Central memory CD8-positive, alpha-beta T cell (primary cell): ENCODE data around the gene STAG1.
"Not testable (repeated sequence)": the region's sequence is repeated elsewhere in the genome, so short reads cannot be mapped to it uniquely, and the experiment has no call there.

Source experiments
- ATAC-seq: fragments of 150-1000 bp; cut with Tn5 transposase; replicated peaks from 2 replicates; pipeline ENCODE4 v1.10.0; 2022; ENCODE audit warnings: mild to moderate bottlenecking, moderate FRiP score, moderate number of reproducible peaks; ENCODE audit not compliant: poor library complexity, severe bottlenecking; ENCODE audit errors: extremely low read depth
- DNase-seq, 2 donors: peaks; one replicate each; pipeline ENCODE4 v3.0.0; 2021; ENCODE audit warnings: low spot score in 2 of 2
- H3K27ac Mint-ChIP-seq: one replicate; pipeline ENCODE4 v1.8.0; 2022; ENCODE audit warnings: low read depth, mild to moderate bottlenecking, moderate library complexity, mixed read lengths
- H3K27me3 Mint-ChIP-seq: one replicate; pipeline ENCODE4 v1.8.0; 2022; ENCODE audit warnings: mixed read lengths
- H3K36me3 Mint-ChIP-seq: one replicate; pipeline ENCODE4 v1.8.0; 2022; ENCODE audit warnings: mild to moderate bottlenecking, moderate library complexity, mixed read lengths; ENCODE audit not compliant: insufficient read depth
- H3K4me1 Mint-ChIP-seq: one replicate; pipeline ENCODE4 v1.8.0; 2022; ENCODE audit warnings: mixed read lengths
- H3K4me3 Mint-ChIP-seq: one replicate; pipeline ENCODE4 v1.8.0; 2022; ENCODE audit warnings: mild to moderate bottlenecking, moderate library complexity, mixed read lengths
- H3K9me3 Mint-ChIP-seq: one replicate; pipeline ENCODE4 v1.8.0; 2022; ENCODE audit warnings: mixed read lengths

STAG1 gene

DNA sequence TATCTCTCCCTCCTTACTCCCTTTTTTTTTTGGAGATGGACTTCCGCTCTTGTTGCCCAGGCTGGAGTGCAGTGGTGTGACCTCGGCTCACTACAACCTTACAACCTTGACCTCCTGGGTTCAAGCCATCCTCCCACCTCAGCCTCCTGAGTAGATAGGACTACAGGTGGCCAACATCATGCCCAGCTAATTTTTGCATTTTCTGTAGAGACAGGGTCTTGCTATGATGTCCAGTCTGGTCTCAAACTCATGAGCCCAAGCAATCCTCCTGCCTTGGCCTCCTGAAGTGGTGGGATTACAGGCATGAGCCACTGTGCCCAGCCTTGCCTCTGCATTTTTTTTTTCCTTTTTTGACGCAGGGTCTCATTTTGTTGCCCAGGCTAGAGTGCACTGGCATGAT lies 17.1 kb downstream of the STAG1 start:
- ATAC-seq (no peak), DNase-seq (no peak)
- Mint-ChIP-seq H3K4me3 (no peak overlapping the region), H3K36me3 (peaks cover 8% of the 10 kb centered on the region), H3K4me1 (peaks cover 48% of the 10 kb centered on the region), H3K27me3 (no peaks in the 10 kb centered on the region), H3K9me3 (no peaks in the 10 kb centered on the region), H3K27ac (peak overlapping the region; percentile 74)

DNA sequence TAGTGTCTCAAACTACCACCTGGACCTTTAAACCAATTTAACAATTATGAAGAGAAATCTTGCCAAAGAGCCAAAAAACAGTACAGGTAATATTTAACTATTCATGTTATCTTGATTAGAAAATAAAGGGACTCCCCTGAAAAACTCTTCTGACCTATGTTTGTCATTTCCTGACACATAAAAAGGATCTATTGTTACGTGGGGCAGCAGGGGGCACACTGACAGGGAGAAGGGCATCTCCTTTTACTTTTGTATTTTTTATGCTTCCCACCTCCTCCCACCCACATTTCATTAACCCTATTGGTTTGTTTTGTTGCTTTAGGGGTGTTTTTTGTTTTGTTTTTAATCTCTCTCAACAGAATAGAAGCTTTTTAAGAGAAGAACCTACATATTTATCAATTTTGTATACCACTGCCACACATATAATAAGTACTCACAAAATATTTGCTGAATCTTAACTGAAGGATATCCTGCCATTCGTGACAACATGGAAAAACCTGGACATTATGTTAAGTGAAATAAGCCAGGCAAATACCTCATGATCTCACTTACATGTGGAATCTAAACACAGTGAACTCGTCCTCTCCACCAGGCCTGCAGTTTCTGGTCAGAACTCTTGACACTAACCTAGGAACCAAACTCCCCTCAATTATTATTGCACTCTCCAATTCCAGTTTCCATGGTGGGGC lies 17.7 kb downstream of the STAG1 start:
- H3K4me1 Mint-ChIP-seq: peaks cover 48% of the 10 kb centered on the region
- ATAC-seq (peak; percentile 52), DNase-seq (no peak)
- peaks cover 9% of the 10 kb centered on the region for H3K36me3 Mint-ChIP-seq
- H3K4me3 Mint-ChIP-seq: no peak overlapping the region
- H3K27me3 Mint-ChIP-seq: no peaks in the 10 kb centered on the region
- peak overlapping the region; percentile 74 for H3K27ac Mint-ChIP-seq
- H3K9me3 Mint-ChIP-seq: no peaks in the 10 kb centered on the region

GRCh38 chr3:136733317-136733833 lies 18.8 kb downstream of the STAG1 start:
- H3K4me3 Mint-ChIP-seq: no peak overlapping the region
- no peak for ATAC-seq
- H3K4me1 Mint-ChIP-seq: peaks cover 54% of the 10 kb centered on the region
- H3K9me3 Mint-ChIP-seq: no peaks in the 10 kb centered on the region
- DNase-seq: no peak
- no peak overlapping the region for H3K27ac Mint-ChIP-seq
- peaks cover 10% of the 10 kb centered on the region for H3K36me3 Mint-ChIP-seq
- no peaks in the 10 kb centered on the region for H3K27me3 Mint-ChIP-seq

DNA sequence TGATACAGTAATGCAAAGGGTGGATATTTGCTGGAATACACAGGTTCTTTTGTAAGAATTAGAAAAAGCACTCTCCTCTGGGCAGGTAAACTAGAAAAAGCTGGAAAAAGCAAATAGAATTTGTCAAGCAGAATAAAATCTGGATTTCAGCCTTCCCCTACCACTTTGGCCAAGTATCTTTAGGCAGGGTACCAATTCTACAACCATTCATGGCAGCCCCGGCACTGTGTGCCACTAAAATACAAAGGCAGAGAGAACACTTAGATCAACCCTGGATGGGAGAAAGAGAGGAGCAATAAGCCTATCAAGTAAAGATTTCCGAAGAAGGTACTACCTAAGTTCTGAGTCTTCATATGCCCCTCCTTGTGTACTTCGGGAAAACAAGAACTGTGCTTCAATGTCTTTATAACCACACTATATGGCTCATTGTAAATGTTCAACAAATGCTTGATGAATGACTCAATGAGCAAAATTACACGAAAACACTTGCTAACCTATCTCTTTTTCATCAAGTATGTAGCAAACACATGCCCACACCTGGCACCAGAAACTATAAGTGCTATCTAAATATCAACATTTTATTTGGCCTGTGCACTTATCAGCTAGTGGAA lies 20.8 kb downstream of the STAG1 start:
- H3K4me3 Mint-ChIP-seq: peak overlapping the region; percentile 21

GRCh38 chr3:136730595-136731273 lies 21.4 kb downstream of the STAG1 start:
- DNase-seq (no peak), ATAC-seq (no peak)
- H3K27me3 Mint-ChIP-seq: no peaks in the 10 kb centered on the region
- H3K27ac Mint-ChIP-seq: peak overlapping the region; percentile 9
- no peaks in the 10 kb centered on the region for H3K9me3 Mint-ChIP-seq
- peaks cover 63% of the 10 kb centered on the region for H3K4me1 Mint-ChIP-seq
- H3K36me3 Mint-ChIP-seq: peaks cover 9% of the 10 kb centered on the region
- no peak overlapping the region for H3K4me3 Mint-ChIP-seq

More for the DNA sequence above, 20.8 kb downstream of the STAG1 start:
- Mint-ChIP-seq H3K9me3 (no peaks in the 10 kb centered on the region), H3K4me1 (peaks cover 58% of the 10 kb centered on the region), H3K27me3 (no peaks in the 10 kb centered on the region), H3K36me3 (peaks cover 9% of the 10 kb centered on the region), H3K27ac (peak overlapping the region; percentile 29)
- DNase-seq (no peak), ATAC-seq (no peak)

- H3K4me3 Mint-ChIP-seq: peak overlapping the region; percentile 48
- no peaks in the 10 kb centered on the region for H3K27me3 Mint-ChIP-seq
- ATAC-seq: peak; percentile 20
- H3K36me3 Mint-ChIP-seq: peaks cover 7% of the 10 kb centered on the region
- H3K4me1 Mint-ChIP-seq: peaks cover 64% of the 10 kb centered on the region
- no peak for DNase-seq
- H3K27ac Mint-ChIP-seq: peak overlapping the region; percentile 44
- no peaks in the 10 kb centered on the region for H3K9me3 Mint-ChIP-seq
These were observed 23.3 kb downstream of the STAG1 start for GRCh38 chr3:136728918-136729317.

- H3K4me3 Mint-ChIP-seq: peak overlapping the region; percentile 48
- peaks cover 64% of the 10 kb centered on the region for H3K4me1 Mint-ChIP-seq
- peak overlapping the region; percentile 44 for H3K27ac Mint-ChIP-seq
- H3K27me3 Mint-ChIP-seq: no peaks in the 10 kb centered on the region
- no peaks in the 10 kb centered on the region for H3K9me3 Mint-ChIP-seq
- peak; percentile 93 for ATAC-seq
- H3K36me3 Mint-ChIP-seq: peaks cover 7% of the 10 kb centered on the region
- no peak for DNase-seq
These were observed 23.7 kb downstream of the STAG1 start for GRCh38 chr3:136728473-136728872.

DNA sequence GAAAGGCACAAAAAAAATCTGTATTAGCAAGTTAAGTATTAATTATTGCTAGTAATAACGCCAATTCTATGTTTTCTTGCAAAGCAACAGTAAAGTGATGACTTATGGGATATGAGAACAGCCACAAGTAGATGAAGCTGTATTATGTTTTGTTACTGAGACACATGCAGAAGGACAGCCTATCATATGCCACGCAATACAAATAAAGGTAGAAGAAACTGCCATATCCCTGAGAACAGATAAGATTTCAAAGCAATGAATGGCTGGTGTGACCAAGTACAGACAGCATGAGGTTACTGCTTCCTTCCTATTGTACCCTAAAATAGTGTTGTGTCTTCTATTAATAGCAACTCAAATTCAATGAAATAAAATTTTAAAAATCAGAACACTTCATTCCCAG lies 26.7 kb downstream of the STAG1 start:
- DNase-seq (no peak), ATAC-seq (no peak)
- Mint-ChIP-seq H3K27me3 (no peaks in the 10 kb centered on the region), H3K4me1 (peaks cover 48% of the 10 kb centered on the region), H3K9me3 (no peaks in the 10 kb centered on the region), H3K27ac (no peak overlapping the region), H3K4me3 (no peak overlapping the region), H3K36me3 (peaks cover 4% of the 10 kb centered on the region)

DNA sequence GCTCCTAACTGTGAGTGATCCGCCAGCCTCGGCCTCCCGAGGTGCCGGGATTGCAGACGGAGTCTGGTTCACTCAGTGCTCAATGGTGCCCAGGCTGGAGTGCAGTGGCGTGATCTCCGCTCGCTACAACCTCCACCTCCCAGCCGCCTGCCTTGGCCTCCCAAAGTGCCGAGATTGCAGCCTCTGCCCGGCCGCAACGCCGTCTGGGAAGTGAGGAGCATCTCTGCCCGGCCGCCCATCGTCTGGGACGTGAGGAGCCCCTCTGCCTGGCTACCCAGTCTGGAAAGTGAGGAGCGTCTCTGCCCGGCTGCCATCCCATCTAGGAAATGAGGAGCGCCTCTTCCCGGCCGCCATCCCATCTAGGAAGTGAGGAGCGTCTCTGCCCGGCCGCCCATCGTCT lies 29.3 kb downstream of the STAG1 start:
- not testable (repeated sequence) for H3K36me3 Mint-ChIP-seq, H3K27ac Mint-ChIP-seq, H3K9me3 Mint-ChIP-seq, DNase-seq, ATAC-seq, H3K27me3 Mint-ChIP-seq, H3K4me3 Mint-ChIP-seq
- H3K4me1 Mint-ChIP-seq: peaks cover 47% of the 10 kb centered on the region

DNA sequence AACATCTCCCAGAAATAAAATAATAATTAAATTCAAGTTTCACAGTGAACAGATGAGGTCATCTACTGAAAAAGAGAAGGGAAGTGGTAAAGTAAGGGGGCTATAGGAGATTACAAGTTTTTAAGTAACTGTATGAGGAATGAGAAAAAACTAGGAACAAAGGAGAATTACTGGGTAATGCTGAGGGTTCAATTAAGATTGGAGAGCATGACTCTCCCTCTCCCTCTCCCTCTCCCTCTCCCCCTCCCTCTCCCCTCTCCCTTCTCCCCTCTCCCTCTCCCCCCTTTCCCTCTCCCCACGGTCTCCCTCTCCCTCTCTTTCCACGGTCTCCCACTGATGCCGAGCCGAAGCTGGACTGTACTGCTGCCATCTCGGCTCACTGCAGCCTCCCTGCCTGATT lies 29.8 kb downstream of the STAG1 start:
- H3K4me3 Mint-ChIP-seq, H3K36me3 Mint-ChIP-seq, H3K9me3 Mint-ChIP-seq, DNase-seq, H3K27me3 Mint-ChIP-seq, ATAC-seq, H3K27ac Mint-ChIP-seq: not testable (repeated sequence)
- H3K4me1 Mint-ChIP-seq: peaks cover 46% of the 10 kb centered on the region

DNA sequence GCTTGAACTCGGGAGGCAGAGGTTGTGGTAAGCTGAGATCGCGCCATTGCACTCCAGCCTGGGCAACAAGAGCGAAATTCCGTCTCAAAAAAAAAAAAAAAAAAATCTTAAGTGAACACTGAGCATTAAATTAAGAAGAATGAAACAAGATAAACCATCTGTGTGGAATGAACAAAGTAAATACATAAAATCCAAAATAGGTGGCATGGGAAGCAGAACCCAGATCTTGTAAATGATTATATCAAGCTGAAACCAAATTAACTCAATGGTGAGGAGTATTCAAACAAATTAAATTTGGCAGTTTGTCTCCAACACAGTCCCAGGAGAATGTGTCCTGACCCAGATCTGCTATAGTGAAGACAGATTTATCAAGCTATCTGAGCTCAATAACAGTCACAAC lies 32.1 kb downstream of the STAG1 start:
- H3K36me3 Mint-ChIP-seq: peaks cover 8% of the 10 kb centered on the region
- H3K9me3 Mint-ChIP-seq: no peaks in the 10 kb centered on the region
- no peak for ATAC-seq
- no peak for DNase-seq
- peak overlapping the region; percentile 62 for H3K27ac Mint-ChIP-seq
- H3K4me3 Mint-ChIP-seq: no peak overlapping the region
- H3K27me3 Mint-ChIP-seq: no peaks in the 10 kb centered on the region
- H3K4me1 Mint-ChIP-seq: peaks cover 34% of the 10 kb centered on the region

DNA sequence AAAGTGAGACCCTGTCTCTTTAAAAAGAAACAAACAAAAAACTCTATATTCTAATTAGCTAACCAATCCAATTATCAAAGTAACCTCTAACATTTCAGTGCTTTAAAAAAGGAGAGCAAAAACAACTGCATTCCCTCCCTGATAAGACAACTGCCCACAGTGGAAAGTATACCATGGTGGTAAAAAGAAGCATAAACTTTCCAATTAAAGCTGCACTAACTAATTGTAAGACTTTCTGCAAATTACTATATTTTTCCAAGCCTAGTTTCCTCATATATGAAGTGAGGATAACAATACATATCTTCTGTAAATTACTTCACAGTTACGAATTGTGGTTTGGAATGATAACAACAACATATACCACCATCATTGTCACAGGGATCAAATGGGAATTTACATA lies 35.5 kb downstream of the STAG1 start:
- Mint-ChIP-seq H3K9me3 (no peaks in the 10 kb centered on the region), H3K4me1 (peaks cover 27% of the 10 kb centered on the region), H3K36me3 (peaks cover 13% of the 10 kb centered on the region), H3K27ac (no peak overlapping the region), H3K27me3 (no peaks in the 10 kb centered on the region), H3K4me3 (no peak overlapping the region)
- DNase-seq (no peak), ATAC-seq (no peak)

DNA sequence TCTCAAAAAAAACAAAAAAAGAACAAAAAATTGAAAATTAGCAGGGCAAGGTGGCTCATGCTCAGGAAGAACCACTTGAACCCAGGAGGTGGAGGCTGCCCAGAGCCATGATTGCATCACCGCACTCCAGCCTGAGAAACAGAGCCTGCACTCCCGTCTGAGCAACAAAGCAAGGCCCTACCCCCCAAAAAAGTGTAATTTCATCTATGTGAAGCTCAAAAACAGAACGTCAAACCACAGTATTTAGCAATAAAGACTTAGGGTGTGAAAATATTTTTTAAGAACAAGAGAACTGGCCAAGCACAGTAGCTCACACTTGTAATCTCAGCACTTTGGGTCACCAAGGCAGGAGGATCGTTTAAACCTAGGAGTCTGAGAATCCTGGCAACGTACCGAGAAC lies 38.2 kb downstream of the STAG1 start:
- no peaks in the 10 kb centered on the region for H3K9me3 Mint-ChIP-seq
- H3K27ac Mint-ChIP-seq: peak overlapping the region; percentile 76
- ATAC-seq (no peak), DNase-seq (no peak)
- H3K27me3 Mint-ChIP-seq: no peaks in the 10 kb centered on the region
- H3K36me3 Mint-ChIP-seq: peaks cover 8% of the 10 kb centered on the region
- no peak overlapping the region for H3K4me3 Mint-ChIP-seq
- peaks cover 28% of the 10 kb centered on the region for H3K4me1 Mint-ChIP-seq
